ENCODE measurements around the gene SLCO3A1.

Gene SLCO3A1

DNA sequence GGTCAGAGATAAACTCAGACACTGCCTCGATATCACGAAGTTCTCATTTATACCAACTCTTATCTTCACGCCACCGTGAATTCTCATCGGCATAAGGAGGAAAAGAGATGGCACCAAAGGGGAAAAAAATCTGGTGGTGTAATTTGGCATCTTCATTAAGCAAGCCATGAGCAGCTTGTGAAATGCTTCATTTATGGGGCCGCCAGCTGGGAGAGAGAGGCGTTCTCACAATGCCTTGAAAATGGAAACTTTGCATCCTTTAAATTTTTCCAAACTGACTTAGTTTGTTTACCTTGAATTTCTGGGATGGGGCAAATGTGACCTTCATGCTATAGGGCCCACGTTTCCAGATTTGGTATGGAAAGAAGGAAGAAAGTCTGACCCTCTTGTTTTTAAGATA, 297.7 kb downstream of the SLCO3A1 start:
- TF ChIP-seq EZH2phosphoT487 (IDR thresholded peaks at IDR 0.05; ENCODE audit: borderline replicate concordance) = no peak
- TF ChIP-seq, protein P1, sequence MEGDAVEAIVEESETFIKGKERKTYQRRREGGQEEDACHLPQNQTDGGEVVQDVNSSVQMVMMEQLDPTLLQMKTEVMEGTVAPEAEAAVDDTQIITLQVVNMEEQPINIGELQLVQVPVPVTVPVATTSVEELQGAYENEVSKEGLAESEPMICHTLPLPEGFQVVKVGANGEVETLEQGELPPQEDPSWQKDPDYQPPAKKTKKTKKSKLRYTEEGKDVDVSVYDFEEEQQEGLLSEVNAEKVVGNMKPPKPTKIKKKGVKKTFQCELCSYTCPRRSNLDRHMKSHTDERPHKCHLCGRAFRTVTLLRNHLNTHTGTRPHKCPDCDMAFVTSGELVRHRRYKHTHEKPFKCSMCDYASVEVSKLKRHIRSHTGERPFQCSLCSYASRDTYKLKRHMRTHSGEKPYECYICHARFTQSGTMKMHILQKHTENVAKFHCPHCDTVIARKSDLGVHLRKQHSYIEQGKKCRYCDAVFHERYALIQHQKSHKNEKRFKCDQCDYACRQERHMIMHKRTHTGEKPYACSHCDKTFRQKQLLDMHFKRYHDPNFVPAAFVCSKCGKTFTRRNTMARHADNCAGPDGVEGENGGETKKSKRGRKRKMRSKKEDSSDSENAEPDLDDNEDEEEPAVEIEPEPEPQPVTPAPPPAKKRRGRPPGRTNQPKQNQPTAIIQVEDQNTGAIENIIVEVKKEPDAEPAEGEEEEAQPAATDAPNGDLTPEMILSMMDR (conservative IDR thresholded peaks at IDR 0.05; ENCODE audit: low read length) = no peak
- Histone ChIP-seq H3K79me2 (ENCODE audit: insufficient read depth, low read length) (no peaks in the 10 kb centered on the region), H3F3A (ENCODE audit: low read depth) (no peaks in the 10 kb centered on the region), H3K9me2 (replicated peaks; ENCODE audit: low read depth, low read length) (no peaks in the 10 kb centered on the region), H2AFZ (ENCODE audit: low read length) (no peak overlapping the region), H4K20me1 (ENCODE audit: insufficient read depth, low read length, poor library complexity, severe bottlenecking) (no peaks in the 10 kb centered on the region), H3K9ac (ENCODE audit: low read depth, low read length, poor library complexity, severe bottlenecking) (no peak overlapping the region), H3K9me3 (ENCODE audit: insufficient read depth, low read depth, low read length) (no peaks in the 10 kb centered on the region), H3K27me3 (ENCODE audit: insufficient read depth, low read length, poor library complexity, severe bottlenecking) (no peaks in the 10 kb centered on the region), H3K4me1 (ENCODE audit: insufficient read depth, low read length, poor library complexity, severe bottlenecking) (no peaks in the 10 kb centered on the region), H3K4me3 (ENCODE audit: low read length, poor library complexity, severe bottlenecking) (no peak overlapping the region), H3K4me2 (ENCODE audit: low read depth, low read length, poor library complexity, severe bottlenecking) (no peak overlapping the region), H3K36me3 (ENCODE audit: insufficient read depth, low read length) (no peaks in the 10 kb centered on the region)

DNA sequence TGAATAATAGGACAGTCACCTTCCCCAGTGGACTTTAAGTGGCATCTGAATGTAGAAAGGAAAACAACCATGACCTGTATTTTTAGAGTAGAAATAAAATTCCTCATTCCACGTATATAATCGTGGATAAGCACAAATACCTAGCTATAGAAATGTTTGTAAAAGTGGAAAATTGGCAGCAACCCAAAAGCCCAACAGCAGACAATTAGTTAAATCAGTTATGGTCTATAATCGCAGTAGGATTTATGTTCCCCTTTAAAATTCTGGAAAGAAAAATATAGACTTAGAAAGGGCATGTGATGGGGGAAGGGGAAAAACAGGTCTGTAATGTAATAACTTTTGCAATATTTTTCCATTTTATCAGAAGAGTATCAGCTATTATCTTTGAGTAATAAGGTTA, 298.2 kb downstream of the SLCO3A1 start:
- Histone ChIP-seq H3K79me2 (ENCODE audit: insufficient read depth, low read length) (no peaks in the 10 kb centered on the region), H3K36me3 (ENCODE audit: insufficient read depth, low read length) (no peaks in the 10 kb centered on the region), H3K4me2 (ENCODE audit: low read depth, low read length, poor library complexity, severe bottlenecking) (no peak overlapping the region), H3K27me3 (ENCODE audit: insufficient read depth, low read length, poor library complexity, severe bottlenecking) (no peaks in the 10 kb centered on the region), H3K4me3 (ENCODE audit: low read length, poor library complexity, severe bottlenecking) (no peak overlapping the region), H3F3A (ENCODE audit: low read depth) (no peaks in the 10 kb centered on the region), H3K4me1 (ENCODE audit: insufficient read depth, low read length, poor library complexity, severe bottlenecking) (no peaks in the 10 kb centered on the region), H4K20me1 (ENCODE audit: insufficient read depth, low read length, poor library complexity, severe bottlenecking) (no peaks in the 10 kb centered on the region), H2AFZ (ENCODE audit: low read length) (no peak overlapping the region), H3K9me3 (ENCODE audit: insufficient read depth, low read depth, low read length) (no peaks in the 10 kb centered on the region), H3K9me2 (replicated peaks; ENCODE audit: low read depth, low read length) (no peaks in the 10 kb centered on the region), H3K9ac (ENCODE audit: low read depth, low read length, poor library complexity, severe bottlenecking) (no peak overlapping the region)
- TF ChIP-seq, protein P1 (conservative IDR thresholded peaks at IDR 0.05; ENCODE audit: low read length) = no peak
- no peak for TF ChIP-seq EZH2phosphoT487 (IDR thresholded peaks at IDR 0.05; ENCODE audit: borderline replicate concordance)

DNA sequence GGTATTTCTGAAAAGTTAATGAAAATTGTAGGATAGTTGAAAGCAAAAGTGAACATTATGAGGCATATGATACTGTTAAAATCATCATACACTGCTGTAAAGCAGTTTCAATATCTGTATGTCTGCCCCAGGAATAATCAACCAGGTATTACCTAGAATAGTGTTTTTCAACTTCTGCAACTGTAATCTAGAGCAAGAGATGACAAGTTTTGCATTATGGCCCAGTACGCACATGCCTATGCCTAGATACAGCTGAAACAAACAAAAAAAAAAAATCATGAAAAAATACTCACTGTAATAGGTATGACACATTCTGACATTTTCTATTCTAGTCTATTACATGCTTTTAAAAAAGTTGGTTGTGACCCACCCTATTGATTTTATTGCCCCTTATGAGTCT, 299.5 kb downstream of the SLCO3A1 start:
- no peaks in the 10 kb centered on the region for H4K20me1 ChIP-seq (ENCODE audit: insufficient read depth, low read length, poor library complexity, severe bottlenecking)
- H3K9me2 ChIP-seq (replicated peaks; ENCODE audit: low read depth, low read length) = no peaks in the 10 kb centered on the region
- H3K79me2 ChIP-seq (ENCODE audit: insufficient read depth, low read length) = no peaks in the 10 kb centered on the region
- H3K27me3 ChIP-seq (ENCODE audit: insufficient read depth, low read length, poor library complexity, severe bottlenecking) = no peaks in the 10 kb centered on the region
- no peak overlapping the region for H3K4me3 ChIP-seq (ENCODE audit: low read length, poor library complexity, severe bottlenecking)
- H3K9ac ChIP-seq (ENCODE audit: low read depth, low read length, poor library complexity, severe bottlenecking) = no peak overlapping the region
- no peak overlapping the region for H2AFZ ChIP-seq (ENCODE audit: low read length)
- H3K4me1 ChIP-seq (ENCODE audit: insufficient read depth, low read length, poor library complexity, severe bottlenecking) = no peaks in the 10 kb centered on the region
- H3K9me3 ChIP-seq (ENCODE audit: insufficient read depth, low read depth, low read length) = no peaks in the 10 kb centered on the region
- no peak overlapping the region for H3K4me2 ChIP-seq (ENCODE audit: low read depth, low read length, poor library complexity, severe bottlenecking)
- no peaks in the 10 kb centered on the region for H3F3A ChIP-seq (ENCODE audit: low read depth)
- no peaks in the 10 kb centered on the region for H3K36me3 ChIP-seq (ENCODE audit: insufficient read depth, low read length)
- TF ChIP-seq, protein P1 (conservative IDR thresholded peaks at IDR 0.05; ENCODE audit: low read length) = no peak
- TF ChIP-seq EZH2phosphoT487 (IDR thresholded peaks at IDR 0.05; ENCODE audit: borderline replicate concordance) = no peak

All from Loucy (cell line).